ENCODE results near the gene B9D1. TPM values are rescaled to one million over a fixed set of nuclear protein-coding genes. Genes with fewer than 3 reads are reported as not detected.

Gene B9D1
- total RNA-seq, 1 donor from 2014 or later, result 19.0 TPM

DNA sequence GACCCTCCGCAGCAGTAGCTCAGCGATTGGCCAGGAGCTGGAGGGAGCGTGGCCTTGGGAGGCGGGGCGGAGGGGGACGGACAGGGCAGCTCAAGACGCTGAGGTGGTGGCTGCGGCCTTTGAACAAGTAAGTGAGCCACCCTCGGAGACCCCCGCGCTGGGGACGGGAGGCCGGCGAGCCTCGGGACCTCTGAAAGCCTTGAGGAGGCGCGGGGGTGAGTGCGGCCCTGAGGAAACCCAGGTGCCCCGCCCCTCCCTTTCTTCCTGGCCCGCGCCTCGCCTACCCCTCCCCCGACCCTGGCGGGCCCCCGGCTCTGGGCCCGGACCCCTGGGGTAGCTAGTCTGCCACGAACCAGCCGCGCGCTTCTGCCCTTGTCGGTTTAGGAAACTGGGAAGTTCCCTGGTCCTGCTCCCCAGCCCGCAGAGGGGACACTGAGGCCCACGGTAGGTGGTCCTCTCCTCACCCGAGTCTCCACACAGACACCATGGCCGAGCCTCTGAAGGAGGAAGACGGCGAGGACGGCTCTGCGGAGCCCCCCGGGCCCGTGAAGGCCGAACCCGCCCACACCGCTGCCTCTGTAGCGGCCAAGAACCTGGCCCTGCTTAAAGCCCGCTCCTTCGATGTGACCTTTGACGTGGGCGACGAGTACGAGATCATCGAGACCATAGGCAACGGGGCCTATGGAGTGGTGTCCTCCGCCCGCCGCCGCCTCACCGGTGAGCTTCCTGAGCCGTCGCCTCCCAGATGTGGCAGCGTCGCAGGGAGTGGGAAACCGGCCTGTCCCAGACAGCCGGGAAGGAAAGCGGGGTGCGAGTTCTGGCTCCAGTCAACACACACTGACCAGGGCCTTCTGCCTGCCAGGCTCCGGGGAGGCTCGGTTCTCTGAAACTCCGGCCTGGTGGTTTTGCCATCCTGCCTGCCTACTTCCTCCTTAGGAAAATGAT is 16.2 kb upstream of the B9D1 start, which contains the start of gene MAPK7:
MAPK7 (plus strand) TSS at position 83 of the 945 bp plus-strand sequence; CDS start at position 486, 403 bp downstream.
- Histone ChIP-seq H3K4me3 (ENCODE audit: low read depth, low read length) (peak within 1 kb of the TSS; percentile 90), H3K27me3 (ENCODE audit: control insufficient read depth, insufficient read depth, low read length) (no peaks in the 10 kb centered on the region), H3K36me3 (ENCODE audit: control insufficient read depth, insufficient read depth, low read length) (peaks cover 2% of the 10 kb centered on the region)
- DNase-seq (ENCODE audit: low read depth), result no peak
- TF ChIP-seq CTCF (IDR thresholded peaks at IDR 0.05; ENCODE audit: insufficient read depth, low read length, poor library complexity, severe bottlenecking), result no peak

GRCh38 chr17:19377602-19378415 is 15.3 kb upstream of the B9D1 start:
- DNase-seq (ENCODE audit: low read depth), result peak; percentile 92
- Histone ChIP-seq H3K36me3 (ENCODE audit: control insufficient read depth, insufficient read depth, low read length) (peaks cover 2% of the 10 kb centered on the region), H3K4me3 (ENCODE audit: low read depth, low read length) (peak overlapping the region; percentile 90), H3K27me3 (ENCODE audit: control insufficient read depth, insufficient read depth, low read length) (no peaks in the 10 kb centered on the region)
- TF ChIP-seq CTCF (IDR thresholded peaks at IDR 0.05; ENCODE audit: insufficient read depth, low read length, poor library complexity, severe bottlenecking), result no peak

GRCh38 chr17:19376811-19377210 is 14.3 kb upstream of the B9D1 start:
- no peak for DNase-seq (ENCODE audit: low read depth)
- no peak for TF ChIP-seq CTCF (IDR thresholded peaks at IDR 0.05; ENCODE audit: insufficient read depth, low read length, poor library complexity, severe bottlenecking)
- Histone ChIP-seq H3K36me3 (ENCODE audit: control insufficient read depth, insufficient read depth, low read length) (peaks cover 2% of the 10 kb centered on the region), H3K27me3 (ENCODE audit: control insufficient read depth, insufficient read depth, low read length) (no peaks in the 10 kb centered on the region), H3K4me3 (ENCODE audit: low read depth, low read length) (peak overlapping the region; percentile 79)

DNA sequence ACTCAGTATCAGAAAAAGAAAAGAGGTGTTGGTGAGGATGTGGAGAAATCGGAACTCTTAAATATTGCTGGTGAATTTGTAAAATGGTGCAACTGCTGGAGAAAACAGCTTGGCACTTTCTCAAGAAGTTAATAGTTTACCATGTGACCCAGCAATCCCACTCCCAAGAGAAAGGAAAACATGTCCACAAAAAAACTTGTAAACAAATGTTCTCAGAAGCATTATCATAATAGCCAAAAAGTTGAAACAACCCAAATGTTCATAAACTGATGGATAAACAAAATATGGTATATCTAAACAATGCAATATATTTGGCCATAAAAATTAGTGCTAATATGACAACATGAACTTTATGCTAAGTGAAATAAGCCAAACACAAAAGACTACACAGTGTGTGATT is 13.2 kb upstream of the B9D1 start:
- H3K4me3 ChIP-seq (ENCODE audit: low read depth, low read length), result no peak overlapping the region
- H3K36me3 ChIP-seq (ENCODE audit: control insufficient read depth, insufficient read depth, low read length), result peaks cover 2% of the 10 kb centered on the region
- TF ChIP-seq CTCF (IDR thresholded peaks at IDR 0.05; ENCODE audit: insufficient read depth, low read length, poor library complexity, severe bottlenecking), result no peak
- no peaks in the 10 kb centered on the region for H3K27me3 ChIP-seq (ENCODE audit: control insufficient read depth, insufficient read depth, low read length)
- DNase-seq (ENCODE audit: low read depth), result no peak

- Histone ChIP-seq H3K4me3 (ENCODE audit: low read depth, low read length) (no peak overlapping the region), H3K36me3 (ENCODE audit: control insufficient read depth, insufficient read depth, low read length) (no peaks in the 10 kb centered on the region), H3K27me3 (ENCODE audit: control insufficient read depth, insufficient read depth, low read length) (no peaks in the 10 kb centered on the region)
- TF ChIP-seq CTCF (IDR thresholded peaks at IDR 0.05; ENCODE audit: insufficient read depth, low read length, poor library complexity, severe bottlenecking), result no peak
- no peak for DNase-seq (ENCODE audit: low read depth)
Measured at GRCh38 chr17:19374136-19374535, 11.6 kb upstream of the B9D1 start.

Measured in kidney epithelial cell (primary cell).